ENCODE measurements around the gene TRIM34.
"Not testable (repeated sequence)": the region's sequence is repeated elsewhere in the genome, so short reads cannot be mapped to it uniquely, and the experiment has no call there.

The TRIM34 gene, protein sequence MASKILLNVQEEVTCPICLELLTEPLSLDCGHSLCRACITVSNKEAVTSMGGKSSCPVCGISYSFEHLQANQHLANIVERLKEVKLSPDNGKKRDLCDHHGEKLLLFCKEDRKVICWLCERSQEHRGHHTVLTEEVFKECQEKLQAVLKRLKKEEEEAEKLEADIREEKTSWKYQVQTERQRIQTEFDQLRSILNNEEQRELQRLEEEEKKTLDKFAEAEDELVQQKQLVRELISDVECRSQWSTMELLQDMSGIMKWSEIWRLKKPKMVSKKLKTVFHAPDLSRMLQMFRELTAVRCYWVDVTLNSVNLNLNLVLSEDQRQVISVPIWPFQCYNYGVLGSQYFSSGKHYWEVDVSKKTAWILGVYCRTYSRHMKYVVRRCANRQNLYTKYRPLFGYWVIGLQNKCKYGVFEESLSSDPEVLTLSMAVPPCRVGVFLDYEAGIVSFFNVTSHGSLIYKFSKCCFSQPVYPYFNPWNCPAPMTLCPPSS

DNA sequence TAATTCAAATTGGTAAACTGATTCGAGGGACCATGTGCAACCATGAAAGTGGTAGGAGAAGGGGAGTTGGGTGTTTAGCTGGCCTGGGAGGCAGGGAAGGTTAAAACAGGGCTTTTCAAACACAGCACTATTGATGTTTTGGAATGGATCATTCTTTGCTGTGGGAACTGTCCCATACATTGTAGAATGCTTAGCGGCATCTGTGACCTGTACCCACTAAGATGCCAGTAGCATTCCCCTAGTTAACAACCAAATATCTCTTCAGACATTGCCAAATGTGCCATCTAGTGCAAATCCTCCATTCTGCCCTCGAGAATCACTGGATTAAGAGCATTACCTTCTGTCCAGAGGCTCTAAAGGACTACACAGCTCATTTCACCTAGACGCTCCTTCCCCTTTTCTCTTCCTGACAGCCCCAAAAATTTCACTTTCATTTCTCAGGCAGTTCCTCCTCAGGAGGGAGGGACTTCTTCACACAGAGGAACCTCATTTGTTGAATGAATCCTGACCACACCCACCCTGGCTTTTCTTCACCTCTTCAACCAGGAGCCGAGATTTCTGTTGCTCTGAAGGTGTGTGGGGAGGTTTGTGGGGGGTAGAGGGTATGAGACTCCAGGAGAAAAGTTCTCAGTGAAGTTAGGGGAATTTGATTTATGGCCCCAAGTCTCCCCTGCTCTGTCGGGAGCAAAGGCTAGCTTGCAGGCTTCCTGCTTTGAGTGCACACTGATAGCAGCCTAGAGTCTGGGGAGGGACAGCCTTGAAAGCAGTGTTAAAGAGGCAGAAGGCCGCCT lies at the start of gene TRIM34:
TRIM34 (plus strand) TSS at position 513 of the 791 bp plus-strand sequence. CDS start 7,331 bp downstream, outside the sequence.
- TF ChIP-seq ZNF274 (IDR thresholded peaks at IDR 0.05; ENCODE audit: low read depth, low read length), result no peak
- H3K4me3 ChIP-seq (ENCODE audit: low read length), result peak within 1 kb of the TSS; percentile 100

DNA sequence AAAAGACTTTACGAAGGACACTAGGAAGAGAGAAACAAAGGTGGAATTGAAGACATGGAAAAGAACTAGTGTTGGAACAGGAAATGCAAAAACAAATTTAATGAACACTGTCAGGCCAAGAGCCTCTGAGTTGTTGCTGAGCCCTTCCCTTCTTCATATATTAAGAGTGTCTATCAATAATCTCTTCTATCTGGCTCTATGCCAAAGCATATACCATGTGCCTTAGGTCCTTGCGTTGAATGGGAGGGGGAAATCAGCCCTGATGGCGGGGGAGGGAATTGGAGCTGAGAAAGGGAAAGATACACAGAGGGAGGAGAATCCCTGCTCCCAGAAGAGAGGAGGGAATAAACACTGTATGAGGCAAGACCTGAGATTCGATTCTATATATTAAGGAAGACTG lies 49.6 kb upstream of the TRIM34 start:
- H3K4me3 ChIP-seq (ENCODE audit: low read length), result no peak overlapping the region
- TF ChIP-seq ZNF274 (IDR thresholded peaks at IDR 0.05; ENCODE audit: low read depth, low read length), result no peak

DNA sequence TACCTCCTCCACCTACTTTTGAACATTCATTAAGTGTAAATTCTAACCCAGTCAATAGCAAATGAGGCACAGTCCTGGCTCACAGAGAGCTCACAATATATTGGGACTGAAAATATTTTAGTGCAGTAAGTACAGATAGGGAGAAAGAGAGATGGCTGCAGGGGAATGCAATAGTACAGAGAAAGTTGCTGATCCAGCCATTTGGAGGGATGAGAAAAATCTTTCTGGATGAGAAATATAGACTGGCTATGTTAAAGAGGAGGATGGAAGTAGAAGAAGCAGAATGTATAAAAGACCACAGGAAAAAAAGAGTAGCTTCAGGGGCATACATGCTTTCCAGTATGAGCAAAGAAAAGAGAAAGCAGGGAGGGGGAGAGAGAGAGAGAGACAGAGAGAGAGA lies 47.7 kb upstream of the TRIM34 start:
- no peak for TF ChIP-seq ZNF274 (IDR thresholded peaks at IDR 0.05; ENCODE audit: low read depth, low read length)
- H3K4me3 ChIP-seq (ENCODE audit: low read length), result no peak overlapping the region

DNA sequence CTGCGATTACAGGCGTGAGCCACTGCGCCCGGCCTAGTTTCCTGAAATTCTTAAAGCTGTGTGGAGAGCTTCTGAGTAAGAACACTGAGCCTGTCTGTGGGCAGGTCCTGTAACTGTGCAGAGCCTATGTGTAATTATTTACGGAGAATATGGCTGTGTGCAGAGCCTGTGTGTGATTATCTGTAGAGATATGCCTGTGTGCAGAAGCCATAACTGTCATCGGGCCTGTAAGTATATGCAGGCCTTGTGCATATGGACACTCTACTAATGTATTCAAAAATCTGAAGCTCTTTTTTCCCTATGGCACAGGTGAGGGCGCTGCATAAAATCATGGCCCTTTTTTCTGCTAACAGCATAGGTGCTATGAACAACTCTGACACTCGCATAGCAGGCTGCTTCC lies 44.2 kb upstream of the TRIM34 start, which contains the start of gene OR52B6:
OR52B6 (plus strand) TSS at position 301 of the 400 bp plus-strand sequence; CDS start at position 301, 0 bp downstream.
- TF ChIP-seq ZNF274 (IDR thresholded peaks at IDR 0.05; ENCODE audit: low read depth, low read length), result no peak
- H3K4me3 ChIP-seq (ENCODE audit: low read length), result no peak within 1 kb of the TSS

DNA sequence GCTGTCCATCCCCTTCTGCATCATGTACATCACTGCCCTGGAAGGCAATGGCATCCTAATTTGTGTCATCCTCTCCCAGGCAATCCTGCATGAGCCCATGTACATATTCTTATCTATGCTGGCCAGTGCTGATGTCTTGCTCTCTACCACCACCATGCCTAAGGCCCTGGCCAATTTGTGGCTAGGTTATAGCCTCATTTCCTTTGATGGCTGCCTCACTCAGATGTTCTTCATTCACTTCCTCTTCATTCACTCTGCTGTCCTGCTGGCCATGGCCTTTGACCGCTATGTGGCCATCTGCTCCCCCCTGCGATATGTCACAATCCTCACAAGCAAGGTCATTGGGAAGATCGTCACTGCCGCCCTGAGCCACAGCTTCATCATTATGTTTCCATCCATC lies 43.8 kb upstream of the TRIM34 start:
- no peak for TF ChIP-seq ZNF274 (IDR thresholded peaks at IDR 0.05; ENCODE audit: low read depth, low read length)
- H3K4me3 ChIP-seq (ENCODE audit: low read length), result no peak overlapping the region

DNA sequence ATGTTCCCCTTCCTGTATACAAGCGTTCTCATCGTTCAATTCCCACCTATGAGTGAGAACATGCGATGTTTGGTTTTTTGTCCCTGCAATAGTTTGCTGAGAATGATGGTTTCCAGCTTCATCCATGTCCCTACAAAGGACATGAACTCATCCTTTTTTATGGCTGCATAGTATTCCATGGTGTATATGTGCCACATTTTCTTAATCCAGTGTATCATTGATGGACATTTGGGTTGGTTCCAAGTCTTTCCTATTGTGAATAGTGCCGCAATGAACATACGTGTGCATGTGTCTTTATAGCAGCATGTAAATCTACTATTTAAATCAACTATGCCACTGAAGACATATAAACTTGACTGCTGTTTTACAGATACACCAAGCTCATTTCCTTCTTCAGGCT lies 40.3 kb upstream of the TRIM34 start:
- not testable (repeated sequence) for H3K4me3 ChIP-seq (ENCODE audit: low read length)

DNA sequence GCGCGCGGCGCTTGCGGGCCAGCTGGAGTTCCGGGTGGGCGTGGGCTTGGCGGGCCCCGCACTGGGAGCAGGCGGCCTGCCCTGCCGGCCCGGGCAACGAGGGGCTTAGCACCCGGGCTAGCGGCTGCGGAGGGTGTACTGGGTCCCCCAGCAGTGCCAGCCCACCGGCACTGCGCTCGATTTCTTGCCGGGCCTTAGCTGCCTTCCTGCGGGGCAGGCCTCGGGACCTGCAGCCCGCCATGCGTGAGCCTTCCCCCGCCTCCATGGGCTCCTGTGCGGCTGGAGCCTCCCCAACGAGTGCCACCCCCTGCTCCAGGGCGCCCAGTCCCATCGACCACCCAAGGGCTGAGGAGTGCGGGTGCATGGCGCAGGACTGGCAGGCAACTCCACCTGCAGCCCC lies 34.9 kb upstream of the TRIM34 start:
- not testable (repeated sequence) for H3K4me3 ChIP-seq (ENCODE audit: low read length)

DNA sequence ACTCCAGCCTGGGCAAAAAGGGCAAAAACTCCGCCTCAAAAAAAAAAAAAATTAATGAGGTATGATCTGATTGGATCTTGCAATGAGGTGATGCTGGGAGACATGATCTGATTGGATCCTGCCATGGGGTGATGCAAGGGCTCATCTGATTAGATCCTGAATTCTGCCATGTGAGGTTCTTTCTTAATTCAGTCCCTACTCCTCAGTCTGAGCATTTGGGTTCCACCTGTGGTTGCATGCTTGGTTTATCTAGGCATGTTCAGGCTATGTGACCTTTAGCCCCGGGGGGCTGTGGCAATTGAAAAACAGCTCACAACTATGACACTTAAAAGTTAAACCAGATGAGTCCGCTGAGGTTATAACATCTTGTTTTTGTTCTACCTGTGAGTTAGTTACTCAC lies 33.2 kb upstream of the TRIM34 start:
- TF ChIP-seq ZNF274 (IDR thresholded peaks at IDR 0.05; ENCODE audit: low read depth, low read length), result no peak
- H3K4me3 ChIP-seq (ENCODE audit: low read length), result no peak overlapping the region

DNA sequence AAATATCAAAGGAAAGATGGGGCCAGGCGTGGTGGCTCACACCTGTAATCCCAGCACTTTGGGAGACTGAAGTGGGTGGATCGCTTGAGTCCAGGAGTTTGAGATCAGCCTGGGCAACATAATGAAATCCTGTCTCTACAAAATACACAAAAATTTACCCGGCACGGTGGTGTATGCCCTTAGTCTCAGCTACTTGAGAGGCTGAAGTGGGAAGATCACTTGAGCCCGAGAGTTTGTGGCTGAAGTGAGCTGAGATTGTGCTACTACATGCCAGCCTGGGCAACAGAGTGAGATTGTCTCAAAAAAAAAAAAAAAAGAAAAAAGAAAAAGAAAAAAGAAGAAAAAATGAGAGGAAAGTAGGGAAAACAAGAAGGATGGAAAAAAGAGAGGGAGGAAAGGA lies 32.2 kb upstream of the TRIM34 start:
- TF ChIP-seq ZNF274 (IDR thresholded peaks at IDR 0.05; ENCODE audit: low read depth, low read length), result no peak
- H3K4me3 ChIP-seq (ENCODE audit: low read length), result no peak overlapping the region

DNA sequence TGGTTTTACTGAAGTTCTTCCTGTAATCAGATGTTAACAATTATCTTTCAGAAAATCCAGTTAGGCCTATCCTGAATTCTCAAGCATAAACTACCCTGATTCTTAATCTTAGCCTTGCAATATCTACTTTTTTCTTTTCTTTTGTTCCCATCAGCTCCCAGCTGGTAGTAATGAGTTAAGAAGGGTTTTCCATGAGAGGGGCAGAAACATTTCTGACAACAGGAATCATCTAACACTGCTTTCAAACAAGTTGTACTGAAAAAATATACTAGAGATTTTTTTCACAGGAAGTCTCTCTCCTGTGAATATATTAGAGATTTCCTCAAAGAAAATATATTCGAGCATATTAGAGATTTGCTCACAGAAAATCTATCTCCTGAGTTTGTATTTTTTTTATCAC lies 31.7 kb upstream of the TRIM34 start:
- no peak for TF ChIP-seq ZNF274 (IDR thresholded peaks at IDR 0.05; ENCODE audit: low read depth, low read length)
- H3K4me3 ChIP-seq (ENCODE audit: low read length), result no peak overlapping the region

DNA sequence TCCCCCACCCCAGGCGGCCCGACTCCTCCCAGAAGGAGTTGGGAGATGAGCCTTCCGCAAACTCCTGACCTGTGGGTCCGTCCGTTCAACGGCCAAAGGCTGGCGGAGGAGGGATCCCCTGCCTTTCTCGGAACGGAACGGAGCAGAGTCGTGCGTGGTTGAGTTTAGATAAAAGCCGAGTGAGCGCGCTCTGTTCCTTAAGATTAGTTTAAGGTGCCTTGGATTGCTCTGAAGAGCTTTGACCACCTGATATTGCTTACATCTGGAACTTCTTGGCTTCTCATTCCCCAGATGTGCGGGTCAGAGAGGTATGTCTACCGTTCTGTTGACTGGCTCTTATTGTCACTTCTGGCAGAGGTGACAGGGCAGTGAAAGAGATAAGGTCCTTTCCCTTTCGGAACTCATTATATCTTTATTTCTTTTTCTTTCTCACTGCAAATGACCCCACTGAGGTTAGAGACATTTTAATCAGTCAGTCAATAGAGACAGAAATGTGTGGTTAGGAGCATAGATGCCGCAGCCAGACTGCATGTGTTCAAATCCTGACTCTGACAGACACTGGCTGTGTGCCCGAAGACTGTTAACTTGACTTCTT lies 28.1 kb upstream of the TRIM34 start, which contains the start of gene TRIM6:
TRIM6 (plus strand) TSS at position 31 of the 595 bp plus-strand sequence; CDS start at position 292, 261 bp downstream.
- TF ChIP-seq ZNF274 (IDR thresholded peaks at IDR 0.05; ENCODE audit: low read depth, low read length), result no peak
- H3K4me3 ChIP-seq (ENCODE audit: low read length), result peak within 1 kb of the TSS; percentile 72

DNA sequence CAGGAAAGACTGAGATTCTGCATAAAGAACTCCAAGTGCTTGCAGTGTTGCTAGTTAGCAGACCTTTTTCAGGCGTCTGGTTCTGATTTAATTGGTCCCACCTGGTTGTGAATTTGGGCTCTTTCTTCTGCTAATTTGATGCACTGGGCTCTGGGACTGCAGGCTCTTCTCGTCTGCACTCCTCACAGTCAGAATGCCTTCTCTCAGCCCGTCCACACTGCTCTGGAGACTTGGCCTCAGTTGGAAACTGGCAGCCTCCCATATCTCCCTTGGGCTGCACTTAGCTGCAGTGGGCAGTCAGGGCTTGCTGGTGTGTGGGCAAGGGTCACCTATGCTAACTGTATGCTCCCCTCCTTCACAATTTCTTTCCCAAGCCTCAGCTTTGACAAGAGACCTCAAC lies 26.8 kb upstream of the TRIM34 start:
- TF ChIP-seq ZNF274 (IDR thresholded peaks at IDR 0.05; ENCODE audit: low read depth, low read length), result no peak
- no peak overlapping the region for H3K4me3 ChIP-seq (ENCODE audit: low read length)

DNA sequence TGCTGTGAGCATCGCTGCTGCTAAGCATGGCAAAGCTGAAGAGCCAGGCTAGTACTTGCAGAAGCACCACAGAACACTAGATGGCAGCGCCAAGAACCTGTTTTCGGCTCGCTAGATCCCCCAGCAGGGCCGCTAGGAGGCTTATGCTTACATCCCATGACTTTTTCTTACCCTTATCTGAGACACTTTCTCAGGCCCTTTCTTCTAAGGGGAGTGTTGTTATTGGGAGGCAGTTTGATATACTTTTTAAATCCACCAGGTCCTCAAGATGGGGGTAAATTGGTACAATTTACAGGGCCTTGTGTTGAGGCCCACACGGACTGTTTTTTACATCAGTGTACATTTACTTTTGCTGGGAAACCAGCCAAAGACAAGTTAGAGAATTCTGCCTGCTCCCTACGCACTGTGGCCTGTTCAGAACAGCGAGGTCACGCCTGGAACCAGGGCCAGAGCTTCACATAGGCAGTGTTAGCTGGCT lies 24.4 kb upstream of the TRIM34 start:
- H3K4me3 ChIP-seq (ENCODE audit: low read length), result no peak overlapping the region
- TF ChIP-seq ZNF274 (IDR thresholded peaks at IDR 0.05; ENCODE audit: low read depth, low read length), result no peak

DNA sequence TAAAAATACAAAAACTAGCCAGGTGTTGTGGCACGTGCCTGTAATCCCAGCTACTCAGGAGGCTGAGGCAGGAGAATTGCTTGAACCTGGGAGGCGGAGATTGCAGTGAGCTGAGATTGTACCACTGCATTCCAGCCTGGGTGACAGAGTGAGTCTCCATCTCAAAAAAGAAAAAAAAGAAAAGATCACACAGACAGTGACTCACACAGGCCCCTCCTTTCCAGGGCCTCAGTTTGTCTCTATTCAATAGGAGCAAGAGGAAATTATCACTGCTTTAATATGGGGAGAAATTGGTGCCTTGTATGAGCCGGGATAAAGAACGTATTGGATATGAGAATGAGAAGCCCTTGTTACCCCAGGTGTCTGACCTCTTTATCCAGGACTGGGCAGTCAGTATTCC lies 22.0 kb upstream of the TRIM34 start:
- not testable (repeated sequence) for H3K4me3 ChIP-seq (ENCODE audit: low read length)
